GM19463 (cell line): ENCODE results near the gene ATP8B1.
A peak's percentile ranks its signal among the peaks of the same experiment; 100 is the strongest.

Experiments used
- ATAC-seq: cut with Tn5 transposase; IDR thresholded peaks from one replicate; pipeline ENCODE4 v1.9.1; 2021; ENCODE audit warnings: mild to moderate bottlenecking, moderate library complexity; ENCODE audit not compliant: unreplicated experiment

The ATP8B1 gene

GRCh38 chr18:57819671-57820460 is 16.8 kb upstream of the ATP8B1 start:
- ATAC-seq = peak; percentile 82

- ATAC-seq = no peak
Observed at GRCh38 chr18:57819119-57819518, 16.0 kb upstream of the ATP8B1 start.

GRCh38 chr18:57816208-57816954 is 13.3 kb upstream of the ATP8B1 start:
- no peak for ATAC-seq

- ATAC-seq = no peak
Observed at GRCh38 chr18:57814555-57814954, 11.4 kb upstream of the ATP8B1 start.

GRCh38 chr18:57813245-57813644 is 10.1 kb upstream of the ATP8B1 start:
- ATAC-seq = no peak

- no peak for ATAC-seq
Observed at GRCh38 chr18:57812126-57812477, 9.0 kb upstream of the ATP8B1 start.

- ATAC-seq = no peak
Observed at GRCh38 chr18:57811477-57812125, 8.5 kb upstream of the ATP8B1 start.

GRCh38 chr18:57809190-57809589 is 6.1 kb upstream of the ATP8B1 start:
- no peak for ATAC-seq

- ATAC-seq = no peak
Observed at GRCh38 chr18:57807336-57808117, 4.4 kb upstream of the ATP8B1 start.

GRCh38 chr18:57806978-57807285 is 3.8 kb upstream of the ATP8B1 start:
- no peak for ATAC-seq

- no peak for ATAC-seq
Observed at GRCh38 chr18:57806201-57806977, 3.3 kb upstream of the ATP8B1 start.

- no peak for ATAC-seq
Observed at GRCh38 chr18:57805117-57805516, 2.0 kb upstream of the ATP8B1 start.

- ATAC-seq = no peak
Observed at GRCh38 chr18:57804557-57804956, 1.4 kb upstream of the ATP8B1 start.

GRCh38 chr18:57802213-57803102 is 657 bp downstream of the ATP8B1 start:
- ATAC-seq = peak; percentile 11

GRCh38 chr18:57801761-57802212 is 1.3 kb downstream of the ATP8B1 start:
- ATAC-seq = no peak

GRCh38 chr18:57801325-57801724 is 1.8 kb downstream of the ATP8B1 start:
- ATAC-seq = no peak

GRCh38 chr18:57798713-57799373 is 4.3 kb downstream of the ATP8B1 start:
- ATAC-seq = no peak

GRCh38 chr18:57797209-57797651 is 5.9 kb downstream of the ATP8B1 start:
- ATAC-seq = no peak
